Loucy (cell line): ENCODE data around the gene WDR48.

Source experiments
- H2AFZ ChIP-seq: fragments of 200-600 bp; sonication (generic); 2 replicates; pipeline ENCODE4 v1.6.0; 2016; ENCODE audit warnings: antibody characterized with exemption, mild to moderate bottlenecking, low read length, moderate library complexity
- H3F3A ChIP-seq: fragments of 200-600 bp; 2 replicates; pipeline ENCODE4 v1.6.0; 2016; ENCODE audit warnings: antibody characterized with exemption, low read depth, mild to moderate bottlenecking
- H3K27me3 ChIP-seq: fragments of 200-600 bp; sonication (generic); 2 replicates; pipeline ENCODE4 v1.6.1; 2014; ENCODE audit warnings: low read length, mild to moderate bottlenecking; ENCODE audit not compliant: insufficient read depth, poor library complexity, severe bottlenecking
- H3K36me3 ChIP-seq: fragments of 200-600 bp; sonication (generic); 2 replicates; pipeline ENCODE4 v1.6.1; 2016; ENCODE audit warnings: low read length; ENCODE audit not compliant: insufficient read depth
- H3K4me1 ChIP-seq: fragments of 200-600 bp; sonication (generic); 2 replicates; pipeline ENCODE4 v1.5.1; 2014; ENCODE audit warnings: low read length, mild to moderate bottlenecking; ENCODE audit not compliant: insufficient read depth, poor library complexity, severe bottlenecking
- H3K4me2 ChIP-seq: fragments of 200-600 bp; sonication (generic); 2 replicates; pipeline ENCODE4 v1.6.0; 2014; ENCODE audit warnings: antibody characterized with exemption, low read length, low read depth, mild to moderate bottlenecking; ENCODE audit not compliant: poor library complexity, severe bottlenecking
- H3K4me3 ChIP-seq: fragments of 200-600 bp; sonication (generic); 2 replicates; pipeline ENCODE4 v1.5.1; 2014; ENCODE audit warnings: low read length, mild to moderate bottlenecking, mixed read lengths; ENCODE audit not compliant: poor library complexity, severe bottlenecking
- H3K79me2 ChIP-seq: fragments of 200-600 bp; sonication (generic); 2 replicates; pipeline ENCODE4 v1.6.1; 2014; ENCODE audit warnings: low read length; ENCODE audit not compliant: insufficient read depth
- H3K9ac ChIP-seq: fragments of 200-600 bp; sonication (generic); 2 replicates; pipeline ENCODE4 v1.6.0; 2014; ENCODE audit warnings: mild to moderate bottlenecking, low read depth, low read length, moderate library complexity; ENCODE audit not compliant: poor library complexity, severe bottlenecking
- H3K9me2 ChIP-seq: fragments of 200-600 bp; sonication (generic); replicated peaks from 2 replicates; pipeline ENCODE4 v1.6.1; 2016; ENCODE audit warnings: low read depth, low read length, mixed read lengths
- H3K9me3 ChIP-seq: fragments of 200-600 bp; sonication (generic); 2 replicates; pipeline ENCODE4 v1.6.1; 2014; ENCODE audit warnings: mild to moderate bottlenecking, antibody characterized with exemption, low read length, low read depth; ENCODE audit not compliant: insufficient read depth
- H4K20me1 ChIP-seq: fragments of 200-600 bp; sonication (generic); 2 replicates; pipeline ENCODE4 v1.6.0; 2014; ENCODE audit warnings: antibody characterized with exemption, low read length, mild to moderate bottlenecking; ENCODE audit not compliant: insufficient read depth, poor library complexity, severe bottlenecking
- CTCF ChIP-seq: fragments of 200-600 bp; sonication (generic); conservative IDR thresholded peaks from 2 replicates; pipeline ENCODE4 v1.5.1; 2014; ENCODE audit warnings: mild to moderate bottlenecking, antibody characterized with exemption, low read length
- EZH2phosphoT487 ChIP-seq: fragments of 200-600 bp; IDR thresholded peaks from 2 replicates; pipeline ENCODE4 v1.6.1; 2018; ENCODE audit warnings: antibody characterized with exemption, mild to moderate bottlenecking, moderate library complexity, borderline replicate concordance

WDR48 gene

GRCh38 chr3:39019299-39019698, 32.5 kb upstream of the WDR48 start:
- no peaks in the 10 kb centered on the region for H3F3A ChIP-seq
- H2AFZ ChIP-seq, result no peak overlapping the region
- H3K4me2 ChIP-seq, result no peak overlapping the region
- no peaks in the 10 kb centered on the region for H3K36me3 ChIP-seq
- no peak overlapping the region for H3K9ac ChIP-seq
- no peaks in the 10 kb centered on the region for H3K9me2 ChIP-seq
- no peaks in the 10 kb centered on the region for H4K20me1 ChIP-seq
- H3K9me3 ChIP-seq, result no peaks in the 10 kb centered on the region
- TF ChIP-seq EZH2phosphoT487 (no peak), CTCF (no peak)
- H3K27me3 ChIP-seq, result peaks cover 7% of the 10 kb centered on the region
- H3K4me3 ChIP-seq, result no peak overlapping the region
- H3K4me1 ChIP-seq, result no peaks in the 10 kb centered on the region
- no peaks in the 10 kb centered on the region for H3K79me2 ChIP-seq

DNA sequence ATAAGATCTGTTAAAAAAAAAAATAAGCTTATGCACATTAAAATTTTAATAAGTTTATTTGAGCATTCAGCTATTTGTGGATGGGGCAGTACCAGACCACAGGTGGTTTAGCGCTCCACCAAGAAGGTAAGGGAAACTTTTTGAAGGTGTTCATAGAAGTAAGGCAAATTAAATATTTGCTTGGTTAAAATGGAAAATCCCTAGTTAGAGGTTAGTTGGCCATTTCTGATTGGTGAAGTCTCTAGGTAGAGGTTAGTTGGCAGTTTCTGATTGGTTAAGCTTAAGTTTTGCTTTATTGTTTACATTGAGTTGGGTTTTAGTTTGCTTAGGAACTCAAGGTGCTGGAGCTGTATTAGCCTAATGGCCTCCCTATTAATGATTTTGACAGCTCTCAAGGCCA, 30.8 kb upstream of the WDR48 start:
- Histone ChIP-seq H4K20me1 (no peaks in the 10 kb centered on the region), H2AFZ (no peak overlapping the region), H3K9me3 (no peaks in the 10 kb centered on the region), H3K27me3 (peaks cover 7% of the 10 kb centered on the region), H3K36me3 (no peaks in the 10 kb centered on the region), H3K4me2 (no peak overlapping the region), H3F3A (no peaks in the 10 kb centered on the region), H3K4me1 (no peaks in the 10 kb centered on the region), H3K9me2 (no peaks in the 10 kb centered on the region), H3K9ac (no peak overlapping the region), H3K4me3 (no peak overlapping the region), H3K79me2 (no peaks in the 10 kb centered on the region)
- TF ChIP-seq CTCF, result no peak
- no peak for TF ChIP-seq EZH2phosphoT487

- Histone ChIP-seq H3K9me3 (no peaks in the 10 kb centered on the region), H4K20me1 (no peaks in the 10 kb centered on the region), H3F3A (no peaks in the 10 kb centered on the region), H2AFZ (no peak overlapping the region), H3K4me3 (no peak overlapping the region), H3K27me3 (peaks cover 7% of the 10 kb centered on the region), H3K9ac (no peak overlapping the region), H3K36me3 (no peaks in the 10 kb centered on the region), H3K4me2 (no peak overlapping the region), H3K4me1 (no peaks in the 10 kb centered on the region), H3K79me2 (no peaks in the 10 kb centered on the region), H3K9me2 (no peaks in the 10 kb centered on the region)
- no peak for TF ChIP-seq EZH2phosphoT487
- TF ChIP-seq CTCF, result no peak
Observed at GRCh38 chr3:39021465-39022285, 30.1 kb upstream of the WDR48 start.
